ENCODE measurements around the gene AKAP3.

AKAP3 gene

GRCh38 chr12:4572680-4573079 lies 76.2 kb downstream of the AKAP3 start:
- no peak overlapping the region for H3K4me3 ChIP-seq (ENCODE audit: low read length)
- H3K36me3 ChIP-seq (ENCODE audit: control insufficient read depth, low read length): no peaks in the 10 kb centered on the region
- no peaks in the 10 kb centered on the region for H3F3A ChIP-seq (ENCODE audit: control insufficient read depth, insufficient read depth)
- H3K79me2 ChIP-seq (ENCODE audit: control insufficient read depth, low read length): no peaks in the 10 kb centered on the region
- H3K9me2 ChIP-seq (replicated peaks; ENCODE audit: control insufficient read depth, low read length): no peaks in the 10 kb centered on the region
- H3K4me2 ChIP-seq (ENCODE audit: low read length): no peak overlapping the region
- no peak overlapping the region for H3K27ac ChIP-seq (ENCODE audit: low read depth, low read length)
- peaks cover 3% of the 10 kb centered on the region for H3K4me1 ChIP-seq (ENCODE audit: control insufficient read depth, low read length)
- H4K20me1 ChIP-seq (ENCODE audit: control insufficient read depth, insufficient read depth, low read depth, low read length): no peaks in the 10 kb centered on the region
- H3K27me3 ChIP-seq (ENCODE audit: control insufficient read depth, low read length): 0 out of 2 replicates have a peak, but pooled peaks cover 2% of the 10 kb centered on the region
- TF ChIP-seq CTCF (IDR thresholded peaks at IDR 0.05; ENCODE audit: low read depth, low read length, poor library complexity, severe bottlenecking) (no peak), EZH2phosphoT487 (IDR thresholded peaks at IDR 0.05; ENCODE audit: borderline replicate concordance, low read length) (no peak)
- no peaks in the 10 kb centered on the region for H3K9me3 ChIP-seq (ENCODE audit: control insufficient read depth, insufficient read depth, low read length)

- Histone ChIP-seq H3K79me2 (ENCODE audit: control insufficient read depth, low read length) (no peaks in the 10 kb centered on the region), H3K4me1 (ENCODE audit: control insufficient read depth, low read length) (peaks cover 35% of the 10 kb centered on the region), H3K4me2 (ENCODE audit: low read length) (no peak overlapping the region), H4K20me1 (ENCODE audit: control insufficient read depth, insufficient read depth, low read depth, low read length) (no peaks in the 10 kb centered on the region), H3K9me3 (ENCODE audit: control insufficient read depth, insufficient read depth, low read length) (no peaks in the 10 kb centered on the region), H3K27me3 (ENCODE audit: control insufficient read depth, low read length) (no peaks in the 10 kb centered on the region), H3F3A (ENCODE audit: control insufficient read depth, insufficient read depth) (peaks cover 13% of the 10 kb centered on the region), H3K36me3 (ENCODE audit: control insufficient read depth, low read length) (no peaks in the 10 kb centered on the region), H3K9me2 (replicated peaks; ENCODE audit: control insufficient read depth, low read length) (no peaks in the 10 kb centered on the region), H3K27ac (ENCODE audit: low read depth, low read length) (no peak overlapping the region), H3K4me3 (ENCODE audit: low read length) (no peak overlapping the region)
- no peak for TF ChIP-seq EZH2phosphoT487 (IDR thresholded peaks at IDR 0.05; ENCODE audit: borderline replicate concordance, low read length)
- no peak for TF ChIP-seq CTCF (IDR thresholded peaks at IDR 0.05; ENCODE audit: low read depth, low read length, poor library complexity, severe bottlenecking)
Observed at GRCh38 chr12:4569261-4569660, 79.6 kb downstream of the AKAP3 start.

GRCh38 chr12:4567073-4567881 lies 81.6 kb downstream of the AKAP3 start:
- Histone ChIP-seq H3K4me3 (ENCODE audit: low read length) (peak overlapping the region; percentile 26), H3K9me2 (replicated peaks; ENCODE audit: control insufficient read depth, low read length) (no peaks in the 10 kb centered on the region), H4K20me1 (ENCODE audit: control insufficient read depth, insufficient read depth, low read depth, low read length) (no peaks in the 10 kb centered on the region), H3K9me3 (ENCODE audit: control insufficient read depth, insufficient read depth, low read length) (no peaks in the 10 kb centered on the region), H3F3A (ENCODE audit: control insufficient read depth, insufficient read depth) (peaks cover 14% of the 10 kb centered on the region), H3K79me2 (ENCODE audit: control insufficient read depth, low read length) (no peaks in the 10 kb centered on the region), H3K4me1 (ENCODE audit: control insufficient read depth, low read length) (peaks cover 35% of the 10 kb centered on the region), H3K36me3 (ENCODE audit: control insufficient read depth, low read length) (no peaks in the 10 kb centered on the region; the same call in 1 of the 2 replicates), H3K27ac (ENCODE audit: low read depth, low read length) (peak overlapping the region; percentile 8; the same call in 1 of the 2 replicates), H3K4me2 (ENCODE audit: low read length) (peak overlapping the region; percentile 58), H3K27me3 (ENCODE audit: control insufficient read depth, low read length) (no peaks in the 10 kb centered on the region)
- TF ChIP-seq EZH2phosphoT487 (IDR thresholded peaks at IDR 0.05; ENCODE audit: borderline replicate concordance, low read length) (no peak), CTCF (IDR thresholded peaks at IDR 0.05; ENCODE audit: low read depth, low read length, poor library complexity, severe bottlenecking) (no peak)

Data from DOHH2 (cell line).